ENCODE results near the gene BLOC1S2.
"Not testable (repeated sequence)": the region's sequence is repeated elsewhere in the genome, so short reads cannot be mapped to it uniquely, and the experiment has no call there.

Gene BLOC1S2

GRCh38 chr10:100289641-100290040, 3.2 kb upstream of the BLOC1S2 start:
- no peak for DNase-seq

DNA sequence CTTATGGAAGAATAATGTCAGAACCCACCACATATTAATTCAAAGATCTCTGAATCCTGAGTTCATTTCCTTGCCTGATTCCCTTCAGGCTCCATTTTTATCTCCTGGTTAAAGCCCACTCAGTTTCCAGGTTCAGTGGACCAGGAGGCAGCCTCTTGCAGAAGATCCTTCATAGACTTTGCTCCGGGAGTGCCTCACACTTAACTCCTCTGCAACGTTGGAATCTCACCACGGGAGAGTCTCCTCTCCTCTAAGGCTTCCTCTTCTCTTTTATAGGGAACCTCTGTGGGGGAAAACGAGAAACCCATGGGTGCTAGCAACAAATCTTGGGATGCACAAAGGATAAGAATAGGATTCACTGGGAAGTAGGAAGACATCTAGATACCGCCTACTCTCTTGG, 1.7 kb upstream of the BLOC1S2 start:
- no peak for DNase-seq

DNA sequence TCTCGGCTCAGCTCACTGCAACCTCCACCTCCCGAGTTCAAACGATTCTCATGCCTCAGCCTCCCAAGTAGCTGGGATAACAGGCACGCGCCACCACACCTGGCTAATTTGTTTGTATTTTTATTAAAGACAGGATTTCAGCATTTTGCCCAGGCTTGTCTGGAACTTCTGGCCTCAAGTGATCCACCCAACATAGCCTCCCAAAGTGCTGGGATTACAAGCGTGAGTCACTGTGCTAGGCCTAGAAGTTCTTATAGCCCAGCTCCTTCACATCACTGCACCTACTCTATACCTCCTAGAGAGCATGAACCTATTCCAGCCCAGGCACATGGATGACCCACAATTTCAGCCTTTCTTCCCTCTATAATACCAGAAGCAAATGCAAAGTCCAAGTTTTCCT, 1.3 kb upstream of the BLOC1S2 start:
- DNase-seq = no peak

GRCh38 chr10:100285326-100285725, 1.2 kb downstream of the BLOC1S2 start:
- not testable (repeated sequence) for DNase-seq

DNA sequence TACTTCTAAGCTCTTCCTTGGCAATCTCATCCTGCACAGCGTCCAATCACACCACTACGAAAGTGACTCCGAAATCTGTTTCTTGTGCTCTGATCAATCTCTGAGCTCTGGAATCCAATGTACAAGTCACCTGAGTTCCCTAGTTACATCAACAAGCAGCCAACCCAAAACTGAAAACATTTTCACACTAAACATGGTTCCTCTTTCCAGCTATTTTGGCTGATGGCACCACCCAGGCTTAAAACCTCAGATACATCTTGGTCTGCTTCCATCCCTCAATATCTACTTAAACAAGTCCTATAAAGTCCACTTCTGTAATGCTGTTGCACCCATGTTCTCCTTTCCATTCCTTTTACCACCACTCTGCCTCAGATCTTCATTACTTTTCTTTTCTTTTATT, 3.6 kb downstream of the BLOC1S2 start:
- no peak for DNase-seq

DNA sequence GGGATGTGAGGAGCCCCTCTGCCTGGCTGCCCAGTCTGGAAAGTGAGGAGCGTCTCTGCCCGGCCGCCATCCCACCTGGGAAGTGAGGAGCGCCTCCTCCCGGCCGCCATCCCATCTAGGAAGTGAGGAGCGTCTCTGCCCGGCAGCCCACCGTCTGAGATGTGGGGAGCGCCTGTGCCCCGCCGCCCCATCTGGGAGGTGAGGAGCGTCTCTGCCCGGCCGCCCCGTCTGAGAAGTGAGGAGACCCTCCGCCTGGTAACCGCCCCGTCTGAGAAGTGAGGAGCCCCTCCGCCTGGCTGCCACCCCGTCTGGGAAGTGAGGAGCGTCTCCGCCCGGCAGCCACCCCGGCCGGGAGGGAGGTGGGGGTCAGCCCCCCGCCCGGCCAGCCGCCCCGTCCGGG, 9.5 kb downstream of the BLOC1S2 start:
- DNase-seq = not testable (repeated sequence)

DNA sequence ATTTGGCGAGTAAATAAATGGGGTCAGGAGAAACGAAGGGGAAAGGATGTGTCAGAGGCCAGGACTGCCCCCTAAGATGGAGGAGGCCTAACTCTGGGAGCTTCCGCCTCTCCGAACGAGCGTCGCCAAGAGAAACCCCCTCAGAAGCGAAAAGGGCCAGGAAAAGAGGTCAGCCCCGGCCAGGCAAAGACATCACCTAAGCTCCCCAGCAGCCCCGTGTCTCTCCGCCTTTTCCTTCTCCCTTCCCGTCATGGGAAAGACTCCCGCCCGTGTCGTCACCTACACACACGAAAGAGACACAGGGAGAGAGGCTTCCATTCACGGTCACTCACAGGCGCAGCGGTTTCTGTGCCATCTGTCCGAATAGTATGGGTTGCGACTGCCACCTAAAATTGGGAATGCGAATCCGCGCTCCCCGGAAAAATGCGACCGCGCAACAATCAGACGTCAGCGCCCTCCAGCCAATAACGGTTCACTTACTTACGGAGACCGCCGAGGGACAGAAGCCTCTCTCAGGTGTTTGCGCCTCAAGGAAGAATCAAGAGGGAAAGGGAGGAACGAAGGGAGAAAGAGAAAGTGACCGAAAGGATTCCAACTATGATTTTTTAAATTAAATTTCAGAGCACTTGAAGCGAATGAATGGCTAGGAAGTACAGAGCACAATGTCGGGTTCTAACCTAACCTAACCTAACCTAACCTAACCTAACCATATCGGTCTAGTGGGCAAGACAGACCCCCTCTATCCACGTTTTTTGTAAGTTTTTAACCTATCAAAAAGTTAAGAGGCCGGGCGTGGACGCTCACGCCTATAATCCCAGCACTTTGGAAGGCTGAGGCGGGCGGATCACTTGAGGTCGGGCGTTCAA, 19.0 kb downstream of the BLOC1S2 start, which contains the start of gene CWF19L1:
CWF19L1 (minus strand) TSS at position 400 of the 866 bp plus-strand sequence; CDS start at position 355, 45 bp downstream.
- DNase-seq = peak; percentile 95

GRCh38 chr10:100265821-100266485, 20.5 kb downstream of the BLOC1S2 start:
- no peak for DNase-seq

- no peak for DNase-seq
Observed at GRCh38 chr10:100254191-100254590, 32.3 kb downstream of the BLOC1S2 start.

GRCh38 chr10:100253041-100253440, 33.4 kb downstream of the BLOC1S2 start:
- DNase-seq = no peak

- no peak for DNase-seq
Observed at GRCh38 chr10:100248820-100249219, 37.7 kb downstream of the BLOC1S2 start.

- no peak for DNase-seq
Observed at GRCh38 chr10:100245484-100246220, 40.8 kb downstream of the BLOC1S2 start.

GRCh38 chr10:100239851-100240250, 46.6 kb downstream of the BLOC1S2 start:
- DNase-seq = no peak

DNA sequence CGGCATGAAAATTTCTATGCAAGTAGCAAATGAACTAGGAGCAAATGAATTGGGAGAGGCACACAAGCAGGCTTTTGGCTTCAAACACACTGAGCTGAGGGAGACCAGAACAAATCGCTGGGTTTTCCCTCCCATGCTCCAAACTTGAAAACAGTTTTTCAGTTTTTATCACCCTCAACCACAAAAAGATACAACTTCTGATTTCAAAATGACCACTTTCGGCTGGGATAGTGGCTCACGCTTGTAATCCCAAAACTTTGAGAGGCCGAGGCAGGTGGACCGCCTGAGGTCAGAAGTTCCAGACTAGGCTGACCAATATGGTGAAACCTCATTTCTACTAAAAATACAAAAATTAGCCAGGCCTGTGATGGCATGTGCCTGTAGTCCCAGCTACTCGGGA, 48.1 kb downstream of the BLOC1S2 start:
- DNase-seq = no peak

GRCh38 chr10:100232101-100232500, 54.4 kb downstream of the BLOC1S2 start:
- no peak for DNase-seq

DNA sequence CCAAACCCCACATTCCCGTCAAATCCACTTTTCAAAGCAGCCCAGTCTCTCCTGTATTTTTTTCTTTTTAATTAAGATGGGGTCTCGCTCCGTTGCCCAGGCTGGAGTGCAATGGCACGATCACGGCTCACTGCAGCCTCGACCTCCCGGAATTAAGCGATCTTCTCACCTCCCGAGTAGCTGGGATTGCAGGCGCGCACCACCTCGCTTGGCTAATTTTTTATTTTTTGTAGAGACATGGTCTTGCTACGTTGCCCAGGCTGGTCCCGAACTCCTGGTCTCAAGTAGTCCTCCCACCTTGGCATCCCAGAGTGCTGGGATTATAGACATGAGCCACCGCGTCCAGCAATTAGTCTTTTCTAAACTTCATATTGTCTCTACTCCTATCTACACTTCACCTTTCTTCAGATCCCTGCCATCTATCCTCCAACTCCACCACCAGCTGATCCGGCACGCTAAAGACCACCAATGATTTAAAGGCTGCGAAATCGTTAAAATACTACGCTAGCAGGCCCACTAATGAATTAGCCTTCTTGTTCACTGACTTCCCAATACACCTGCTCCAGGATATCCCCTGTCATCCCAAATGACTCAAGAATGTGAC, 56.6 kb downstream of the BLOC1S2 start:
- no peak for DNase-seq

DNA sequence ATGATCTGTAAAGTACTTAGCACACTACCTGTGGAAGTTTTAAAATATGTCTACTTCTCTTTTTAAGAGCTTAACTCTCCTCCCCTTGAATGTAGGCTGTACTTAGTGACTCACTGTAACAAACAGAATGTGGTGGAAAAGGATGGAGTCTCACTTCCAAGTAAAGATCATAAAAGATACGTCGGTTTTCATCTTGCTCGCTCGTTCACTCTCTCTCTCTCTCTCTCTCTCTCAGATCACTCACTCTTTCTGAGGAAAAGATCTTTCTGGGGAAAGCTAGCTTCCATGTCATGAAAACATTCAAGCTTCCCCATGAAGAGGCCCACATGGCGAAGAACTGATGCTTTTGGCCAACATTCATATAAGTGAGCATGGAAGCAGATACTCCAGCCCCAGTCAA, 62.6 kb downstream of the BLOC1S2 start:
- no peak for DNase-seq

Data from eye (tissue), 1 donor.